K562 (cell line): ENCODE data around the gene ZDHHC6.

Experiments used
- BRF2 ChIP-seq: IDR thresholded peaks from 3 replicates; pipeline ENCODE4 v1.6.1; 2011; ENCODE audit warnings: borderline replicate concordance, mild to moderate bottlenecking; ENCODE audit not compliant: insufficient read length, insufficient read depth
- CHD2 ChIP-seq: IDR thresholded peaks from 2 replicates; pipeline ENCODE4 v1.6.1; 2011; ENCODE audit warnings: low read depth, low read length
- COPS2 ChIP-seq: fragments of 450-650 bp; conservative IDR thresholded peaks from 2 replicates; pipeline ENCODE4 v1.6.1; 2016; ENCODE audit warnings: mild to moderate bottlenecking, moderate library complexity
- CSDE1 ChIP-seq, 2 experiments: fragments of 450-650 bp; IDR thresholded peaks; 2 replicates each; pipeline ENCODE4 v1.6.1; 2016; ENCODE audit warnings: mild to moderate bottlenecking in 1 of 2
- ETV6 ChIP-seq, 3 experiments: fragments of 150-350 bp in 1 of 3; sonication (generic) in 1 of 3; formaldehyde crosslinking in 1 of 3; IDR thresholded peaks; 2 replicates each; pipeline versions ENCODE4 v1.6.1 to v1.8.0; 2014 to 2022; ENCODE audit warnings: borderline replicate concordance in 2 of 3, low read depth in 2 of 3, antibody characterized with exemption in 1 of 3, low read length in 1 of 3, mild to moderate bottlenecking in 1 of 3, missing genetic modification reagents in 1 of 3
- POLR2AphosphoS5 ChIP-seq: IDR thresholded peaks from 2 replicates; pipeline ENCODE4 v1.6.1; 2011; ENCODE audit warnings: mild to moderate bottlenecking, low read depth, low read length, moderate library complexity; ENCODE audit not compliant: control insufficient read depth, insufficient read depth
- SIX5 ChIP-seq, 2 experiments: IDR thresholded peaks; 2 replicates each; pipeline ENCODE4 v1.6.1; 2011; ENCODE audit warnings: low read length in 2 of 2, borderline replicate concordance in 1 of 2, low read depth in 1 of 2, mild to moderate bottlenecking in 1 of 2, moderate library complexity in 1 of 2; ENCODE audit not compliant: insufficient read depth in 1 of 2
- TAF1 ChIP-seq: IDR thresholded peaks from 2 replicates; pipeline ENCODE4 v1.6.1; 2011; ENCODE audit warnings: mild to moderate bottlenecking, low read length, moderate library complexity; ENCODE audit not compliant: insufficient read depth, control insufficient read depth, severe bottlenecking; ENCODE audit errors: extremely low read depth
- THAP7 ChIP-seq: fragments of 250-450 bp; sonication (Bioruptor Pico); IDR thresholded peaks from 2 replicates; pipeline ENCODE4 v1.5.0; 2021
- ZNF311 ChIP-seq: fragments of 250-450 bp; sonication (Bioruptor Pico); IDR thresholded peaks from 2 replicates; pipeline ENCODE4 v1.4.0; 2020; ENCODE audit warnings: mild to moderate bottlenecking, moderate library complexity

GRCh38 chr10:112409755-112410154 is 37.0 kb downstream of the ZDHHC6 start:
- TF ChIP-seq POLR2AphosphoS5, result no peak
- TF ChIP-seq BRF2, result no peak
- TF ChIP-seq ETV6 (IDR thresholded peaks at IDR 0.05; ENCODE audit: borderline replicate concordance in 1 of 2, low read depth in 2 of 2, low read length in 1 of 2), result no peak
- no peak for TF ChIP-seq ETV6 (CRISPR knock-in tag; IDR thresholded peaks at IDR 0.05; ENCODE audit: borderline replicate concordance)
- TF ChIP-seq CSDE1 (IDR thresholded peaks at IDR 0.05), result no peak
- no peak for TF ChIP-seq ZNF311 (CRISPR knock-in tag)
- no peak for TF ChIP-seq COPS2
- no peak for TF ChIP-seq THAP7
- TF ChIP-seq CHD2, result no peak
- no peak for TF ChIP-seq SIX5 (IDR thresholded peaks at IDR 0.05; ENCODE audit: borderline replicate concordance in 1 of 2, insufficient read depth in 1 of 2, low read depth in 1 of 2, low read length in 2 of 2)
- no peak for TF ChIP-seq TAF1
